Karpas-422 (cell line): ENCODE data around the gene LRP11. TPM values are rescaled to one million over a fixed set of nuclear protein-coding genes. Genes with fewer than 3 reads are reported as not detected.

Experiments
- DNase-seq: peaks from one replicate; pipeline ENCODE4 v3.0.0-alpha.2; 2015
- H2AFZ ChIP-seq: fragments of 200-600 bp; sonication (generic); 2 replicates; pipeline ENCODE4 v1.6.1; 2014; ENCODE audit warnings: antibody characterized with exemption, low read length, mixed read lengths
- H3K27ac ChIP-seq: fragments of 200-600 bp; sonication (generic); 2 replicates; pipeline ENCODE4 v1.5.1; 2014; ENCODE audit warnings: mild to moderate bottlenecking, low read length, moderate library complexity
- H3K27me3 ChIP-seq: fragments of 200-600 bp; sonication (generic); 2 replicates; pipeline ENCODE4 v1.6.1; 2014; ENCODE audit warnings: low read length, mixed read lengths
- H3K36me3 ChIP-seq: fragments of 200-600 bp; sonication (generic); 2 replicates; pipeline ENCODE4 v1.6.1; 2014; ENCODE audit warnings: low read length, mixed read lengths; ENCODE audit not compliant: insufficient read depth
- H3K4me1 ChIP-seq: fragments of 200-600 bp; sonication (generic); 2 replicates; pipeline ENCODE4 v1.6.1; 2014; ENCODE audit warnings: mild to moderate bottlenecking, low read length, mixed read lengths
- H3K4me2 ChIP-seq: fragments of 200-600 bp; sonication (generic); 2 replicates; pipeline ENCODE4 v1.6.1; 2014; ENCODE audit warnings: low read length, low read depth, mild to moderate bottlenecking; ENCODE audit not compliant: poor library complexity, severe bottlenecking
- H3K4me3 ChIP-seq: fragments of 200-600 bp; sonication (generic); 2 replicates; pipeline ENCODE4 v1.5.1; 2014; ENCODE audit warnings: mild to moderate bottlenecking, antibody characterized with exemption, low read length, mixed read lengths
- H3K79me2 ChIP-seq: fragments of 200-600 bp; sonication (generic); 2 replicates; pipeline ENCODE4 v1.6.1; 2014; ENCODE audit warnings: mild to moderate bottlenecking, low read length, mixed read lengths
- H3K9ac ChIP-seq: fragments of 200-600 bp; sonication (generic); 2 replicates; pipeline ENCODE4 v1.6.0; 2014; ENCODE audit warnings: low read length
- H3K9me2 ChIP-seq: fragments of 200-600 bp; sonication (generic), shearing (Covaris generic); replicated peaks from 2 replicates; pipeline ENCODE4 v1.6.0; 2014; ENCODE audit warnings: mild to moderate bottlenecking, low read length, moderate library complexity; ENCODE audit not compliant: insufficient read depth
- H3K9me3 ChIP-seq: fragments of 300-700, 200-600 bp; sonication (generic); 2 replicates; pipeline ENCODE4 v1.6.1; 2014; ENCODE audit warnings: low read length, mixed read lengths
- H4K20me1 ChIP-seq: fragments of 200-600 bp; sonication (generic); 2 replicates; pipeline ENCODE4 v1.6.1; 2014; ENCODE audit warnings: mild to moderate bottlenecking, antibody characterized with exemption, low read length, low read depth; ENCODE audit not compliant: insufficient read depth
- total RNA-seq: library from RNA; depleted of rRNA; stranded (reverse); fragments of >200 nt; shearing (Covaris generic); gene quantifications from 2 replicates; pipeline ENCODE4 v1.2.3, GENCODE V29; 2014; ENCODE audit warnings: low replicate concordance

Gene LRP11
- total RNA-seq, 1 experiment from 2014 or later = 5.4 TPM

GRCh38 chr6:149825292-149825691, 38.9 kb downstream of the LRP11 start:
- Histone ChIP-seq H3K4me2 (no peak overlapping the region), H3K36me3 (no peaks in the 10 kb centered on the region), H3K4me3 (no peak overlapping the region), H4K20me1 (no peaks in the 10 kb centered on the region), H3K9me2 (no peaks in the 10 kb centered on the region), H3K9me3 (no peaks in the 10 kb centered on the region), H3K9ac (no peak overlapping the region), H2AFZ (no peak overlapping the region), H3K27me3 (no peaks in the 10 kb centered on the region), H3K27ac (no peak overlapping the region), H3K4me1 (peaks cover 2% of the 10 kb centered on the region), H3K79me2 (no peaks in the 10 kb centered on the region)
- no peak for DNase-seq

- H3K27ac ChIP-seq = no peak overlapping the region
Observed at GRCh38 chr6:149823013-149823412, 41.1 kb downstream of the LRP11 start.

GRCh38 chr6:149821492-149821891, 42.7 kb downstream of the LRP11 start:
- Histone ChIP-seq H3K9ac (no peak overlapping the region), H3K36me3 (no peaks in the 10 kb centered on the region), H3K4me3 (no peak overlapping the region), H3K9me3 (no peaks in the 10 kb centered on the region), H3K4me1 (no peaks in the 10 kb centered on the region), H3K4me2 (no peak overlapping the region), H3K79me2 (no peaks in the 10 kb centered on the region), H3K27me3 (no peaks in the 10 kb centered on the region), H2AFZ (no peak overlapping the region), H4K20me1 (no peaks in the 10 kb centered on the region), H3K27ac (no peak overlapping the region), H3K9me2 (no peaks in the 10 kb centered on the region)
- no peak for DNase-seq

More at GRCh38 chr6:149823013-149823412, 41.1 kb downstream of the LRP11 start:
- Histone ChIP-seq H3K4me3 (no peak overlapping the region), H3K9ac (no peak overlapping the region), H2AFZ (no peak overlapping the region), H4K20me1 (no peaks in the 10 kb centered on the region), H3K9me2 (no peaks in the 10 kb centered on the region), H3K27me3 (no peaks in the 10 kb centered on the region), H3K4me2 (no peak overlapping the region), H3K36me3 (no peaks in the 10 kb centered on the region), H3K79me2 (no peaks in the 10 kb centered on the region), H3K9me3 (no peaks in the 10 kb centered on the region), H3K4me1 (no peaks in the 10 kb centered on the region)
- no peak for DNase-seq

- Histone ChIP-seq H3K4me1 (no peaks in the 10 kb centered on the region), H2AFZ (no peak overlapping the region), H3K27ac (no peak overlapping the region), H3K79me2 (no peaks in the 10 kb centered on the region), H3K27me3 (no peaks in the 10 kb centered on the region), H3K4me2 (no peak overlapping the region), H3K9me3 (no peaks in the 10 kb centered on the region), H3K9ac (no peak overlapping the region), H3K36me3 (no peaks in the 10 kb centered on the region), H4K20me1 (no peaks in the 10 kb centered on the region), H3K9me2 (no peaks in the 10 kb centered on the region), H3K4me3 (no peak overlapping the region)
- no peak for DNase-seq
Observed at GRCh38 chr6:149820506-149820905, 43.7 kb downstream of the LRP11 start.

- H3K4me1 ChIP-seq = no peaks in the 10 kb centered on the region
- no peaks in the 10 kb centered on the region for H3K27me3 ChIP-seq
- peaks cover 4% of the 10 kb centered on the region; the same call in 1 of the 2 replicates for H3K36me3 ChIP-seq
- no peak overlapping the region for H3K4me3 ChIP-seq
- no peaks in the 10 kb centered on the region for H3K9me3 ChIP-seq
- DNase-seq = no peak
- no peaks in the 10 kb centered on the region for H4K20me1 ChIP-seq
- H3K9me2 ChIP-seq = no peaks in the 10 kb centered on the region
- H3K4me2 ChIP-seq = no peak overlapping the region
- H3K9ac ChIP-seq = no peak overlapping the region
- H3K27ac ChIP-seq = no peak overlapping the region
- H3K79me2 ChIP-seq = no peaks in the 10 kb centered on the region
- no peak overlapping the region for H2AFZ ChIP-seq
Observed at GRCh38 chr6:149815788-149816187, 48.4 kb downstream of the LRP11 start.

- Histone ChIP-seq H3K4me1 (no peaks in the 10 kb centered on the region), H3K9me2 (no peaks in the 10 kb centered on the region), H3K4me2 (no peak overlapping the region), H3K9me3 (no peaks in the 10 kb centered on the region), H3K79me2 (no peaks in the 10 kb centered on the region), H3K27ac (no peak overlapping the region), H3K4me3 (no peak overlapping the region), H3K36me3 (peaks cover 13% of the 10 kb centered on the region; the same call in 1 of the 2 replicates), H4K20me1 (no peaks in the 10 kb centered on the region), H3K27me3 (no peaks in the 10 kb centered on the region), H2AFZ (no peak overlapping the region), H3K9ac (no peak overlapping the region)
- DNase-seq = no peak
Observed at GRCh38 chr6:149813351-149813750, 50.8 kb downstream of the LRP11 start.

- Histone ChIP-seq H2AFZ (no peak overlapping the region), H3K27me3 (no peaks in the 10 kb centered on the region), H3K4me3 (no peak overlapping the region), H4K20me1 (no peaks in the 10 kb centered on the region), H3K27ac (no peak overlapping the region), H3K4me1 (no peaks in the 10 kb centered on the region), H3K36me3 (peaks cover 13% of the 10 kb centered on the region; the same call in 1 of the 2 replicates), H3K9me2 (no peaks in the 10 kb centered on the region), H3K9ac (no peak overlapping the region), H3K4me2 (no peak overlapping the region), H3K9me3 (no peaks in the 10 kb centered on the region), H3K79me2 (no peaks in the 10 kb centered on the region)
- DNase-seq = no peak
Observed at GRCh38 chr6:149809798-149810197, 54.4 kb downstream of the LRP11 start.

- H3K4me2 ChIP-seq = no peak overlapping the region
- no peaks in the 10 kb centered on the region for H3K27me3 ChIP-seq
- H3K79me2 ChIP-seq = 0 out of 2 replicates have a peak, but pooled peaks cover 2% of the 10 kb centered on the region
- peaks cover 15% of the 10 kb centered on the region for H3K36me3 ChIP-seq
- H2AFZ ChIP-seq = no peak overlapping the region
- H4K20me1 ChIP-seq = no peaks in the 10 kb centered on the region
- H3K27ac ChIP-seq = no peak overlapping the region
- no peaks in the 10 kb centered on the region for H3K9me3 ChIP-seq
- no peak overlapping the region for H3K4me3 ChIP-seq
- no peak overlapping the region for H3K9ac ChIP-seq
- DNase-seq = no peak
- no peaks in the 10 kb centered on the region for H3K9me2 ChIP-seq
- H3K4me1 ChIP-seq = no peaks in the 10 kb centered on the region
Observed at GRCh38 chr6:149806127-149806526, 58.0 kb downstream of the LRP11 start.

- H3K27me3 ChIP-seq = no peaks in the 10 kb centered on the region
- peaks cover 46% of the 10 kb centered on the region for H3K79me2 ChIP-seq
- H2AFZ ChIP-seq = no peak overlapping the region
- H3K9me3 ChIP-seq = no peaks in the 10 kb centered on the region
- H3K4me3 ChIP-seq = no peak overlapping the region
- no peaks in the 10 kb centered on the region for H3K9me2 ChIP-seq
- no peak for DNase-seq
- peaks cover 29% of the 10 kb centered on the region for H3K36me3 ChIP-seq
- H3K4me2 ChIP-seq = no peak overlapping the region
- no peaks in the 10 kb centered on the region for H3K4me1 ChIP-seq
- no peak overlapping the region for H3K27ac ChIP-seq
- H4K20me1 ChIP-seq = no peaks in the 10 kb centered on the region
- no peak overlapping the region for H3K9ac ChIP-seq
Observed at GRCh38 chr6:149783551-149783950, 80.6 kb downstream of the LRP11 start.
